Activated CD4-positive, alpha-beta T cell treated with anti-CD3 and anti-CD28 coated beads for 1 hour (primary cell): ENCODE results near the gene OLIG3.

ENCODE experiments used
- DNase-seq: peaks from one replicate; pipeline ENCODE4 v3.0.0-alpha.2; 2020

Gene OLIG3

GRCh38 chr6:137465378-137466009 is 28.7 kb downstream of the OLIG3 start:
- no peak for DNase-seq

- DNase-seq, result no peak
Observed at GRCh38 chr6:137452333-137452894, 41.8 kb downstream of the OLIG3 start.

- DNase-seq, result no peak
Observed at GRCh38 chr6:137443901-137444300, 50.3 kb downstream of the OLIG3 start.
